Adrenal gland (tissue), 12 donors: ENCODE data around the gene GALNT1. TPM values are rescaled to one million over a fixed set of nuclear protein-coding genes. Genes with fewer than 3 reads are reported as not detected.

ENCODE experiments used
- DNase-seq, 7 donors: peaks; one replicate each; pipeline ENCODE4 v3.0.0-alpha.2; 2019 to 2020
- H3K27ac ChIP-seq, 5 donors: fragments of 200-600 bp; sonication (generic) in 4 of 5; 1 replicate in 3 of 5; 2 replicates in 2 of 5; pipeline versions ENCODE4 v1.5.1 to v1.8.0; 2016 to 2020; ENCODE audit warnings: mild to moderate bottlenecking in 1 of 5
- H3K27me3 ChIP-seq: fragments of 200-600 bp; 2 replicates; pipeline ENCODE4 v1.8.0; 2021
- H3K36me3 ChIP-seq, 2 donors: fragments of 200-600 bp; replicated peaks in 1 of 2; 1 replicate in 1 of 2; 2 replicates in 1 of 2; pipeline versions ENCODE4 v1.5.1 to v1.8.0; 2018 to 2022
- H3K4me1 ChIP-seq, 2 donors: fragments of 200-600 bp; replicated peaks in 1 of 2; 1 replicate in 1 of 2; 2 replicates in 1 of 2; pipeline versions ENCODE4 v1.5.1 to v1.8.0; 2018 to 2021
- H3K4me3 ChIP-seq, 4 donors: fragments of 200-600 bp; sonication (generic) in 3 of 4; one replicate each; pipeline ENCODE4 v1.5.1; 2016 to 2018
- H3K9me3 ChIP-seq, 3 donors: fragments of 200-600 bp; sonication (generic) in 1 of 3; replicated peaks in 1 of 3; 1 replicate in 2 of 3; 2 replicates in 1 of 3; pipeline versions ENCODE4 v1.5.1 to v1.8.0; 2016 to 2021
- CTCF ChIP-seq, 6 experiments: fragments of 450-650 bp in 4 of 6; fragments of 200-600 bp in 2 of 6; sonication (generic) in 1 of 6; IDR thresholded peaks; 1 replicate in 5 of 6; 2 replicates in 1 of 6; pipeline versions ENCODE4 v1.5.1 to v1.8.0; 2016 to 2021; ENCODE audit warnings: antibody characterized with exemption in 6 of 6, mild to moderate bottlenecking in 2 of 6, moderate library complexity in 1 of 6
- POLR2A ChIP-seq, 2 donors: fragments of 450-650 bp; IDR thresholded peaks; one replicate each; pipeline ENCODE4 v1.6.1; 2017; ENCODE audit warnings: antibody characterized with exemption in 2 of 2, mild to moderate bottlenecking in 2 of 2, moderate library complexity in 1 of 2
- WGBS, 4 donors: extraction: QIAGEN DNeasy Blood & Tissue Kit in 2 of 4; methylation state at CpG; one replicate each; pipeline versions ENCODE4 v1.1.5 to v1.1.7; 2013 to 2017; 5-methylcytosine and 5-hydroxymethylcytosine counted together
- intact Hi-C, 2 donors: fragments of 100-400 bp; cut with DNase I; formaldehyde crosslinking; loops; one replicate each; pipeline versions ENCODE4 v1.14.1 to v1.15.0; 2022 to 2023
- polyA plus RNA-seq, 3 donors: library from polyadenylated mRNA; stranded (reverse); fragments of 200-250 nt in 2 of 3; fragments of 350-450 nt in 1 of 3; fragmentation: Illumina TruSeq in 1 of 3; extraction: RNeasy Lipid Tissue Mini Kit (QIAGEN cat#74804) in 1 of 3; gene quantifications; one replicate each; pipeline ENCODE4 v1.2.3, GENCODE V29; 2013 to 2014
- total RNA-seq, 9 donors: library from RNA; depleted of rRNA in 4 of 9; stranded (reverse); fragments of >200 nt in 4 of 9; fragments of 120-200 nt in 1 of 9; fragmentation: NEBNext Ultra II Directional in 1 of 9; extraction: Animal tissue kit (Norgen Biotek cat#: 25700) in 1 of 9; gene quantifications; one replicate each; pipeline versions ENCODE4 v1.1.0 to v1.2.4, GENCODE V29; 2013 to 2023
- donor health status: healthy with polysubstance abuse.
- donor health status: Bipolar disorder and iron deficiency.
- donor health status: DM: yes; HTN: yes; CAD: no.
- donor health status: DM: no; HTN: no; CAD: no.
- donor health status: DM: no; HTN: no; CAD: no.
- donor health status: DM: yes; HTN: yes; CAD: no.

GALNT1 gene
- total and polyA plus RNA-seq, 12 donors: 9.7 to 130 (median 65.4) TPM

GRCh38 chr18:35653392-35654135 lies 72.0 kb downstream of the GALNT1 start:
- TF ChIP-seq POLR2A (IDR thresholded peaks at IDR 0.05) (no peak), CTCF (IDR thresholded peaks at IDR 0.05) (no peak)
- no peak for DNase-seq
- no peak overlapping the region for H3K4me3 ChIP-seq
- no peaks in the 10 kb centered on the region for H3K36me3 ChIP-seq
- intact Hi-C loops: no loop called here
- 70 to 78% (median 72%) methylated on average over 4 of the region's 4 CpGs for WGBS, 4 donors
- no peaks in the 10 kb centered on the region for H3K27me3 ChIP-seq
- H3K4me1 ChIP-seq: no peaks in the 10 kb centered on the region
- no peaks in the 10 kb centered on the region for H3K9me3 ChIP-seq
- no peak overlapping the region for H3K27ac ChIP-seq

- H3K4me3 ChIP-seq: no peak overlapping the region
- intact Hi-C loops: no loop called here
- no peaks in the 10 kb centered on the region for H3K4me1 ChIP-seq
- DNase-seq: no peak
- no peaks in the 10 kb centered on the region for H3K27me3 ChIP-seq
- WGBS, 4 donors: 94 to 98% (median 96%) methylated on average over 4 of the region's 4 CpGs
- no peak for TF ChIP-seq POLR2A (IDR thresholded peaks at IDR 0.05)
- TF ChIP-seq CTCF (IDR thresholded peaks at IDR 0.05): no peak
- no peak overlapping the region for H3K27ac ChIP-seq
- H3K9me3 ChIP-seq: no peaks in the 10 kb centered on the region
- no peaks in the 10 kb centered on the region for H3K36me3 ChIP-seq
Observed at GRCh38 chr18:35658112-35658511, 76.6 kb downstream of the GALNT1 start.

DNA sequence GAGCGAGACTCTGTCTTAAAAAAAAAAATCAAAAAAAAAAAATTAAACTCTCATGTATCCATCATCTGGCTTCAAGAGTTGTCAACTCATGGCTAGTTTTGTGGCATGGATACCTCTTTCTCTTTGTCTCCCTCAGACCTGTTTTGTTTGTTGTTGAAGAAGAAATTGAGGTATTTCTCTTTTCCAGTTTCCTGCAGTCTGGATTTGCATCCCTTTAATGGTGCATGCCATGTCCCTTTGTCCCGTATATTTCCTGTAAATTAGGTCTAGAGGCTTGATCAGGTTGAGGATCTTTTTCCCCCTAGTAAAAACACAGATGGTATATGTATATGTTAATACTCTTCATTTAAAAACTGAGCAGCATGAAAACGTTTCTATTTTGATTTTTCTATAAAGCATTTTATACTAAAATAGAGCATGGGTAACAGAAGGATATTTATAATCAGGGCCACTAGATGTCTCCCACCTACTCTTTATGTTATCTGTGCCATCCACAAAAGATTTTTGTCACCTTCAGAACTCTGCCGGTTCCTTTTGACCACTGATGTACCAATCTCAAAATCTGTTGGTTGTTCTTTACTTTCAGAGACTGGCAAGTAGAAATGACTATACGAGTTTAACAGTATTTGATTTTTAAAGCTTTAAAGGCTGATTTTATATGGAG lies 80.1 kb downstream of the GALNT1 start:
- 59 to 63% (median 61%) methylated on average over 5 of the region's 5 CpGs for WGBS, 4 donors
- intact Hi-C loops: no loop called here
- H3K36me3 ChIP-seq: no peaks in the 10 kb centered on the region
- H3K9me3 ChIP-seq: no peaks in the 10 kb centered on the region
- H3K4me3 ChIP-seq: no peak overlapping the region
- no peak for DNase-seq
- H3K27me3 ChIP-seq: no peaks in the 10 kb centered on the region
- H3K27ac ChIP-seq: no peak overlapping the region
- TF ChIP-seq POLR2A (IDR thresholded peaks at IDR 0.05): no peak
- no peak for TF ChIP-seq CTCF (IDR thresholded peaks at IDR 0.05)
- H3K4me1 ChIP-seq: no peaks in the 10 kb centered on the region

DNA sequence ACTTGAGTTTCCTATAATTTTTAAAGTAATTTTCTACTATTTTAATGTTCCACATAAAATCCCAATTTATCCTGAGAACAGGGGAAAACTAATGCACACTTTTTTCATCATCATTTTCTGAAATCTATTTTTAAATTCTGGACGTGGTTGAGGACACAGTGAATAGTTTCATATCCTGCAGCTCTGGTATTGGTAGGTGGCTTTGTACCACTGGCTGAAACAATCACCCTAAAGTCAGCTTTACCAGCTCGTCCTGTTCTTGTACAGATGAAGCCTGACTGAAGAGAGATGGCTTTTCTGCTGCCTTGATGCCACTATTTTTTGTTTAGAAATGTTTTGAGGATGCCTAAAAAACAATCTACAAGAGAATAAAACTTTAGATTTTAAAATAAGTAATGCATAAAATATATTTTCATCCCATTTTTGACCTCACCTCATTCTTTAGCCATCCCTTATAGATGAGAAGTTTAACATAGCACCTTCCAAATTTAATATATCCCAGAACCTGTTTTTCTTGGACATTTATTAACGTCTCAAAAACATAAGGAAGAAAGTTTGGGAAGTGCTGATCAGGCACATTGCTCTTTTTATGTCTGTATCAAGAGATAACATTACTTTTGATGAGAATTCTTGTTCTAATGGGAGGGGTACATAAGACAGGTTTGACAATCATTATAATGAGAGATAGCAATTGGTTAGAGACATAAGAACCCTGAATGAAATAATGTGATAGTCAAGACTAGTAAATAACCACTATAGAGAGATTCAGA lies 80.9 kb downstream of the GALNT1 start:
- Histone ChIP-seq H3K9me3 (no peaks in the 10 kb centered on the region), H3K27ac (no peak overlapping the region), H3K4me3 (no peak overlapping the region), H3K27me3 (no peaks in the 10 kb centered on the region), H3K4me1 (no peaks in the 10 kb centered on the region), H3K36me3 (no peaks in the 10 kb centered on the region)
- intact Hi-C loops: no loop called here
- WGBS, 4 donors: 65 to 74% (median 70%) methylated on average over 3 of the region's 3 CpGs
- DNase-seq: no peak
- TF ChIP-seq CTCF (IDR thresholded peaks at IDR 0.05): no peak
- no peak for TF ChIP-seq POLR2A (IDR thresholded peaks at IDR 0.05)
